Inflammatory macrophage treated with lipopolysaccharide for 1 hour (primary cell): Measurements from ENCODE around the gene MRPL32.
A peak's percentile ranks its signal among the peaks of the same experiment; 100 is the strongest.

Source experiments
- DNase-seq, 2 donors: peaks; one replicate each; pipeline ENCODE4 v3.0.0-alpha.2; 2020 to 2022

MRPL32 gene

DNA sequence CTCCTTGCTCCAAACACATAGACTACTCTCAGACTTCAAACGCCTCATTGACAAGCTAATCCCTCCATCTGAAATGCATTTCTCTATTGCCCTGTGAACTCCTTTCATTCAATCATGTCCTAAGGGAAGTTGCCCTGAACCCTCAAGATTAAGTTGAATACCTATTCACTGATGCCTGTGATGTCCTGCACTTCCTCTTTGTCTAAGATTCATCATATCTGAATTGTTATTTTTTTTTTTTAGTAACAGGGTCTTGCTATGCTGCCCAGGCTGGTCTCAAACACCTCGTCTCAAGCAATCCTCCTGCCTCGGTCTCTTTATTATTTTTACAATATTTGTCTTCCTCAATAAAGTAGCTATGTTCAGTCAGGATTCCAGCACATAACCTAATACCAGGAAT, 3.4 kb upstream of the MRPL32 start:
- DNase-seq = no peak

DNA sequence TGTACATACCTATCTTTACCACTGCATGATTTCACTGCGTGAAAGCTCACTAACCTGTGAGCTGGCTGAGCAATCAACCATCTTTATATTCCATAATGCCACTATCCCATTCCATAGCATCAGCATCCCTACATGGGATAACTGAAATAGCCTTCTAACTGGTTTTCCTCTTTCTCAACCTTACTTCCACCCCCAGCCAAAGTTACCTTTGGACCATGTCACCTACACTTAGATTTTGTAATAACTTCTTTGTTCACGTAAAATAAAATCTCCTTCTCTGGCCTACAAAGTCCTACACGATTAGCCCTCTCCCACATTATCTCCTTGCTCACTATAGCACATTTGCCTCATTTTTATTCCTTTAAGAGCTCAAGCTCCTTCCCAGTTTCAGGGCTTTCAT, 2.7 kb upstream of the MRPL32 start:
- DNase-seq = no peak

DNA sequence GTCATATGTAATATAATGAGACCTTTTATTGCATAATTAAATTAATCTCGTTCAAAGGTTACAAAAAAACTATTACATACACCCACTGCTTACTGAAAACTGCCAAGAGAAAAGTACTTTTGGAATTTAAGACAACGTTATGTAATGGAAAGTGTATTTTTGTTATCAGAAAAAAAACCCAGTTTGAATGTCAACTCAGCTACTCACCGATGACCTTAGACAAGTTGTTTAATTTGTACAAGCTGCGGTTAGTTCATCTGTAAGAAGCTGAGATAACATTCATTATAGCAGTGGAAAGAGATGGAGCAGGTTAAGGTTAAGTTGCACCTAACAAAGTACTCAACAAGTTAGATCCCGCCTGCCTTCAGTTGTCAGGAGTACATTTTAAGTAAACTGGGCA, 1.3 kb upstream of the MRPL32 start:
- DNase-seq = no peak

DNA sequence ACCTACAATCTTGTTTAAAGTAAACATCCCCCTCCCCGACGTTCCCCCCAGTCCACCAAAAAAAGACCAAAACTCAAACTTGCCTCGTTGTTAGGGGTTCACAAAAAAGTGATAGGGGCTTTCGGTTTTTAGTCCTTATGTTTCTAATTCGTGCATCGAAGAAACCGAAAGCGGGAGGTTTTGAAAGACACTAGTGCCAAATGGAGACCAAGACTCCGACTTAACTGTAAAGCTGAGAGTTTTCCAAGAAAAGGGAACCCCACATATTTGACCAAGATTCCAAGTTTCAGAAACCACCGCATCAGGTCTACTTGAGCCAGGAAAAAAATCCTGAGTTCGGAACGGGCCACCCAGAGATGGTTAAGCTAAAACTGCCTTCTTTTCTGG, 736 bp upstream of the MRPL32 start:
- DNase-seq = peak; percentile 31 to 49

DNA sequence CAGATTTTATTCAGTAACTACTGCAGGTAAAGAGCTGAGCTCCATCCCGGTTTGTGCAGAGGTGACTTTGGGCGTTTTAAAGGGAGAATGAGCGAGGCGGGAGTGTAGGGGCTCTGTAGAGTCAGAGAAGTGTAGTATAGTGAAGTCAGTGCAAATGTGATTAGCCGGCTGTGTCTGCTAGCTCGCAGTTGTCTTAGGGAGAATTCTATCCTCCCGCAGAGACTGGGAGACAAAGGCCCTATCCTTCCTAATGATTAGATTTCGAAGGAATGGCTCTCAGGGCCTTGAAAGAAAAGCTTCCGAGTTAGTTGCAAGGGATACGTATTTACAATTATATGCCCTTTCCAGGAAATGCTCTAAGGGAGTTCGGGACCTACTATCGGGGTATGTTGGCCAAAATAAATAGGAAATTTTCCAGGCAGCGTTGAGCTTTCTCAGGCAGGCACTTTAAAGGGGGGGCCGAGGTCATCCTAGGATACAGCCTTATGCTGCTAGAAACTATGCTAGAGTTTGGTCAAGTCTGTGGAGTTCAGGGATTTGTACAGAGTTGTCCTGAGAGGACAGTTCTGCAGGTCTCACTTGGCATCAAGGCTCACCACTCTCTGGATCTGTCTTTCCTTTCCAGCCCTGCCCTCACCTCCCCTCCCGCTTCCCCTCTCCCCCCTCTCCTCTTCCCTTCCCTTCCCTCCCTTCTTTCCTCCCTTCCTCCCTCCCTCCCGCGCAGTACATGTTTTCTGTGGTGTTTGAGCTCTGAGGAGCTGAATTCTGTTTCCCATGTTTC, 825 bp downstream of the MRPL32 start:
- DNase-seq = peak in 1 of 2 donors; percentile 9

DNA sequence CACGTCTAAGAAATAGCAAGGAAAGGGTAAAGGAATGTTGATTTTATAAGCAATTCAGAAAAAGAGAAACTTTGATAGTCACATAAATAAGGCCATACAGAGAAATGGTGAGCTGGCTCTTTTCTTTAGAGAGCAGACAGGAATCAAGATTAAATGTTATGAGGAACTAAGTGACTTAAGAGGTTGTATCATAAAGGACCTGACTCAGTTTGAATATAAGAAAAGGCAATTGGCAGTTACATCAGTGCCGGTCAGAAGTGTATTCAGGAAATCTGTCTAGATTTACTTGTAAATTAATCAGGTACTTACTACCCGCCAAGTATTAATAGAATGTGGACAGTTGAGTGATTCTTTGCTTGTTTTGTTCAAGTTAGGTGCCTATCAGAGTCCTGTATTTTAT, 2.1 kb downstream of the MRPL32 start:
- peak in 1 of 2 donors; percentile 25 for DNase-seq

DNA sequence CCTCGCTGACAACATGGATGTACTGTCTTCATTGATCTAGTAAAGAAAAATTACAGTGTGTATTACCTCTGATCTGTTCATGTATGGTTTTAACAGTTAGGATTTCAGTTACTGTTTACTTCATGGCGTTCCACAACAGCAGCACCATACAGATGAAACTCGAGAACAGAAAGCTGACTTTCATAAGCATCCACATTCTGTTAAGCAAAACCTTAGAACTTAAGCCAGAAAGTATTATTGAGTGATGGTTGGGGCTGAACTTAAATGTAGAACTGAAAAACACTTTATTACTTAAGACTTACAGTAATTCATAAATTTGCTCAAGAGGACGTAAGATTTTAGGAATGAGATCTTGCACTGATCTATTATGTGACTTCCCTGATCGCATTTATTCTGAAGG, 3.7 kb downstream of the MRPL32 start:
- no peak for DNase-seq

DNA sequence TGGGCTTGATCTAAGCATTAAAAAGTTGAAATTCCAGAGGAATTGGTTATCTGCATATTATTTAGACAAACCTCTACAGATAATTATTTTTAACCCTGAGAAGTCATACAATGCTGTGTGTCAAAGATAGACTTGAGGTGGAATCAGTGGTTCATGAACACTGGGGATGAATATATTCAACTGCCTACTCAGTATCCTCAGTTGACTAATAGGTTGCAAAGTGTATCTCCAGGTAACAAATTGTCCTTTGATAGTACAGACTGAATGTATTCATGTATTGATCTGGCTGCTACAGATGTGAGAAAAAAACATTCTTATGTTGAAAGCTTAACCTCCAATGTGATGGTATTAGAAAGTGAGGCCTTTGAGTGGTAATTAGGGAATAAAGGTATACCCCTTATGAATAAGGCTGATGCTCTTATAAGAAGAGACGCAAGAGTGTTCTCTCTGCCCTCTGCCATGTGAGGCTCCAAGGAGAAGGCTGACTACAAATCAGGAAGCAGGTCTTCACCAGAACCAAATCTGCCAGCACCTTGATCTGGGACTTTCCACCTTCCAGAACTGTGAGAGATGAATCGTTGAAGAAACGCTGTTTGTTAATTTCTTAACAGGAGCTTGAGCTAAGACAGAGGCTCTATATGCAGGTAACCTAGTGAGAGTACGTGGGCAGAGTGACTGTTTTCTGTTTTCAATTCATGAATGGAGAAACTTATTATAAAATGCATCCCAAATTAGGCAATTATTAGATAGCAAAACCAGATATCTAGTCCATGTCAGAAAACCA, 7.5 kb downstream of the MRPL32 start:
- no peak for DNase-seq

DNA sequence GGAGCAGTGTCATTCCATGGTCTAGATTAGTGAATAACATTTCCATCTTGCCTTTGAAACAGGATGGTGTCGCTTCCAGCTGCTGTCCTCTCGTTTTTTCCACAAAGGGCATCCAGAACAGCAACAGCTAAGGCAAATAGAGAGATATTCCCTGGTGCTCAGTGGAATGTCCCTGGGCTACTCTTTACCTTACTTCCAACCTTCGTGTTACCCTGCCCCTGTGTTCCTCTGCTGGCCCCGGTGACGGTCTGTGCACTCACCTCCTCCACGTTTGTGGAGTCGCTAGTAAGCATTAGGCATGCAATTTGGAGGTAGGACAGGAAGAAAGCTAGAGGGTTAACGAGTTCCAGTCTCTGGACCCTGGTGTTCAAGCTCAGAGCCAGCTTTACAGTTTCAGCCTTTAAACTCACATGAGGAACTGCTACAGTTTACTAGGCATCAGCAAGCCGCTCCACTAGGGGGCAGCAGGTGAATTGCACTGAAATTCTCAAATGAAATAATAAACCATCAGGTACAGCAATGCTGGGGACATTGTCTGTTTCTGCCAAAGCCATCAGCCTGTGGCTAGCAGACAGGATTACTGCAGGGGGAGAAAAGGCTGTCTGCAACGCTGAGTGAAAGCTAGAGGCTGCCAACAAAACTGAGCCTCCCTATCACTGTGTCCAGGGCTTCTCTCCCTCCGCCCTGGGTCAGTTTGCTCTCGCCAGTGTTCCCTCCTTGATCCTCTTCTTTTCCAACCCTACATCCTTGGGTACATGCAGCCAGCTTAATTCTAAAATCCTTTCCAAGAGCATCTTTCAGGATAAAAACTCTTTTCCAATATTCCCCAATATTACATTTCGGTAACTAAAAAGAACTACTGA, 9.0 kb downstream of the MRPL32 start:
- DNase-seq = peak; percentile 60 to 91

DNA sequence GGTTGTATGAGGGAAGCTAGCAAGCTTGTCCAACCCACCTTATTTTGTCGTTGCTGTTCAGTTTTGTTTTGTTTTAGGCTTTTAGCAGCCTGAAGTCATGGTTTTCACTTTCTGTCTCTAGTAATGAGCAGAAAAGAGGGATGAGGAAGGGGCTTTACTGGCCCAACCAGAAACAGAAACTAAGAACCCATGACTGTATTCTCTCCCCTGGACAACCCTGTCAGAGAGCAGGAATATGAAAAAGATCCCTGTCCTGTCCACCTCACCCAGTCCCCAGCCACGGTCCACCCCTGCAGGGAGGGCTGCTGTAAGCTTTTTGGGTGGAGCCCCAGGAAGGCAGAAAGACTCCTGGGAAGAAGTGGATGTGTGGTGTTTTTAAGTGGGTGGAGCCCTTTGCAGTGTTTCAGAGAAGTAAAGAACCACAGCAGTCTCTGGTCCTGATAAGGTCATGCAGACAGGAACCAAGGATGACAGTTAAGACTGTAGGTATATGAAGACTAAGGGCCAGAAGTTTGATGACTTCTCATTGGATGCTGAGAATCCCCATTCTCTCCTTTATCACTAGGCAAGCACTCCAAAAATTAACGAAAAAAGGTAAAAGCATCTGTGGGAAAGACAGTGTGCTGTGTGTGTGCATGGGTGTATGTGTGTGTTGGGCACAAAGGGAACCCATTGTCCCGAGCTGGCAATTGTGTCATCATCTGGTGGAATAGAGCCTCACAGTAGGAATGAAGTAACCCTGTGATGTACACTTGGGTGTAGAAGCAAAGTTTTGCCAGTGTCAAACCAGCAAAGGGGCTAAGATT, 13.8 kb downstream of the MRPL32 start:
- DNase-seq = peak; percentile 20 to 55

DNA sequence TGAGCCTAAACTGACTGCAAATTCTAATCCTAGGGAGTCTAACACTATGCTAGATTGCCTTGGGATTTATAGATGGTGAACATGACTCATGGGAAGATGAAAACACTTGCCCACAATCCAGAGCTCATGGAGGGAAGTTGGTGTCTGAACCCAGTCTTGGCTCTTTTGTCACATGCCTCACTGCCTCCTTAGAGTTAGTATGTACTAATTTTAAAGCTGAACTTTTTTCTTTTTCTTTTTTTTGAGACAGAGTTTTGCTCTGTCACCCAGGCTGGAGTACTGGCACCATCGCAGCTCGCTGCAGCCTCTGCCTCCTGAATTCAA, 14.4 kb downstream of the MRPL32 start:
- DNase-seq = peak; percentile 36 to 65

DNA sequence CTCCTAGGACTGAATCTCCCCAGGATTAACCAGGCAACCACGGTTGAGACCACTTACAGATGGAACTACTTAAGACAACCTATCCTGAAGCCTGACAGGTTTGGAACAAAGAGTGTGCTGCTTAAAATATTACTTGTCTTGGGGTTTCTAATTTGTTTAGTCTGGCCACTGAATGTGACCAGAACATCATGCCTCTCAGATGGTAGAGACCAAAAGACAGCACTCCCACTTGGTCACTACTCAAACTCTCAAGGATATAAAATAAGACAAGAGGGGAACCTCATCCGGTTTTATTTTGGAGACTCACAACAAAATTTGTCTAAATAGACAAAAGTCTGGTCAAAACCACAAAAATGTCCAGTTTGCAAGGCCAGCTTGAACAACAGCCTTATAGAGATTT, 15.3 kb downstream of the MRPL32 start:
- no peak for DNase-seq

DNA sequence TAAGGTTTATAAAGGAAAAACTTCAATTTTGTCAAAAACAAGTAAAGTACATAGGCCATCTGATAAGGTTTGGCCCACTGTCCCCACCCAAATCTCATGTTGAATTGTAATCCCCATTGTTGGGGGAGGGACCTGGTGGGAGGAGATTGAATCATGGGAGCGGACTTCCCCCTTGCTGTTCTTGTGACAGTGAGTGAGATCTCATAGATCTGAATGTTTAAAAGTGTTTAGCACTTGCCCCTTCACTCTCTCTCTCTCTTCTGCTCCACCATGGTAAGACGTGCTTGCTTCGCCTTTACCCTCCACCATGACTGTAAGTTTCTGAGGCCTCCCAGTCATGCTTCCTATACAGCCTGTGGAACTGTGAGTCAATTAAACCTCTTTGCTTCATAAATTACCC, 18.2 kb downstream of the MRPL32 start:
- no peak for DNase-seq

DNA sequence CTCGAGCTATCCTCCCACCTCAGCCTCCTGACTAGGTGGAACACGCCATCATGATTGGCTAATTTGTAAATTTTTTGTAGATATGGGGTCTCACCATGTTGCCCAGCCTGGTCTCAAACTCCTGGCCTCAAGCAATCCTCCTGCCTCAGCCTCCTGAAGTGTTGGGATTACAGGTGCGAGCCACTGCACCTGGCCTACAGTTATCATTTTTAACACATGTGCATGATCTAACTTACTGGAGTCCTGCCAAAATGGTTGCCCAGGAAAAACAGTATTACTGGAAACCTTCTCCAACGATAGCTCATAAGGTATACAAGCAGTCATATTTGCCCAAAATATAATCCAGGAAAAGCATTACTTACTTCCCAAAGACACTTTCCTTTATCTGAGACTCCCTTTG, 20.2 kb downstream of the MRPL32 start:
- no peak for DNase-seq

DNA sequence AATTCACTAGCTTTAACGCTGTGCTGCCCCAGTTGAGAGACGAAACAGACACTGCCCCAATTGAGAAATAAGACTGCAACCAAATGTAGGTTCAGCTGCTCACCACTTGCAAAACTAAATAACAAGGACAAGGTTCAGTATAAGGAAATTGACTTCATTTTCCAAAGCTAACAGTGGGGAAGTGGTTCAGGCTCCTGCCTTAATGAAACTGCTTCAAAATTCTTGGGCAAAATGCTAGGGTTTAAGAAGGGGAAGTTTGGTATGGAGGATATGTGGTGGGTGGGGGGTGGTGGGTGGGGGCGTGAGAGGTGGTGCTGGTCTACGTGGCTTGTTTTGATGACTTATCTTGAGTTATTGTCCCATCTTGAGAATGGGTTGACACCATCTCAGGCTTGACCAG, 21.8 kb downstream of the MRPL32 start:
- peak; percentile 66 to 87 for DNase-seq

DNA sequence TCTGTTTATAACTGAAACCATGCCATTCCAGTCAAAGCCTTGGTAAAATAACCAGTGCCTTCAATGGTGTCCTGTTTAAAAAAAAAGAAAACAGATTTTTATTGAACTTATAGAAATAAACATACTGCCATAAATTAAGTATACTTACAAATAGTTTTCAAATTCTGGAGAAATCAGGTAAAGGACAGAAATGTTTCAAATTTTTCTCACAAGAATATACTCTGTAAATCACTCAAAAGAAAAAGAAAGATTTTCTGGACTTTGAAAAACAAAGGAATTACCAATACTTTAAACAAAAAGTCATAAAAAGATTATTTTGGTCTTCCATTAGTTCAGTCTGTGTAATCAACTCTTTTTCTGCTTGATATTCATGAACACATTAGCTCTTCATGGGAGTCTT, 23.9 kb downstream of the MRPL32 start:
- no peak for DNase-seq

DNA sequence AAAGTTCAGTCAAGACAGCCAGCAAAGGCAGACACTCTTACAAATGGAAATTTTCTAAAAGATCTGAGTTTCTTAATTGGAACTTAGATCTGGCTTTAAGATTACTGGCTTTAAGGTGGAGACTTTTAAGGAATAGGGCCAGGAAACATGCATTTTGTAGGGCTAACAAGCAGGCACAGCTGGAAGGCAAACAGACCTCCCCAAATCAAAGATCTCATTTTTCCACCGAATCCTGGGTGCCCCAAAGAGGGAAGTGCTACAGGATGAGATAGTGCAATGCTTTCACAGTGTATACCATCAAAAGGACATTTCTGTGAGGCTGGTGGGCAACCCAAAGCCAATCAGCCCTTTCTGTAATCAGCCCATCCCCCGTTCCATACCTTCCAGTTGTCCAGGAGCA, 27.4 kb downstream of the MRPL32 start:
- no peak for DNase-seq

DNA sequence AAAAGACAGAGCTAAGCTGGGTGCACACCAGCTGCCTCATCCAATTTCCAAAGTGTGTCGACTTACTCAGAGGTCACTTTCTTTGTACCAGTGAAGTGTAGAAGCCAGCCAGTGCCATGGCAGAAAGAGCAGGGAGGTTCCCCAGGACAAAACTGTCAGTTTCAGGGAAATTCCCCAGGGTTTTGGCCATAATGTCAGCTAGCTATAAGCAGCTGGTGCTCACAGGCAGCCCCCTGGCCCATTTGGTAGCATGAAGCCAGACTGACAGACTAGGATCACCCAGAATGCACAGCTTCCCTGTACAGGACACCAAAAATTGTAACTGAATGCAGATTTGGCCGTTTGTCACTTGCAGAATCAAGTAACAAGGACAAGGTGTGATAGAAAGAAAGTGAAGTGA, 28.6 kb downstream of the MRPL32 start:
- DNase-seq = peak in 1 of 2 donors; percentile 29

DNA sequence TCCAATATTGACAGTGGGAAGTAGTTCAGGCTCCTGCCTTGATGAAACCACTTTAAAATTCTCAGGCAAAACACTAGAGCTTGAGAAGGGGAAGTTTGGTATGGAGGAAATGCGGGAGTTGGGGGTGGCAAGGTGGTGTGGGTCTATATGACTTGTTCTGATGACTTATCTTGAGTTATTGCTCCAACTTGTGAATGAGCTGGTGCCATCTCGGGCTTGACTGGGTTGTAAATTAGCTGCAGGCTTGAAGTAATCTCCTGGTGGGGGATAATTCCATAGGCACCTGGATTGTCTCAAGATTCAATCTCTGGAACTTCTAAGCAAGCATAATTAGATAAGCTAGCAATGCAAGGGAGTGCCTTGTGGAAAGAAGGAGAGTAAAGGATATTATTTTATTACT, 29.0 kb downstream of the MRPL32 start:
- DNase-seq = peak; percentile 6 to 47

DNA sequence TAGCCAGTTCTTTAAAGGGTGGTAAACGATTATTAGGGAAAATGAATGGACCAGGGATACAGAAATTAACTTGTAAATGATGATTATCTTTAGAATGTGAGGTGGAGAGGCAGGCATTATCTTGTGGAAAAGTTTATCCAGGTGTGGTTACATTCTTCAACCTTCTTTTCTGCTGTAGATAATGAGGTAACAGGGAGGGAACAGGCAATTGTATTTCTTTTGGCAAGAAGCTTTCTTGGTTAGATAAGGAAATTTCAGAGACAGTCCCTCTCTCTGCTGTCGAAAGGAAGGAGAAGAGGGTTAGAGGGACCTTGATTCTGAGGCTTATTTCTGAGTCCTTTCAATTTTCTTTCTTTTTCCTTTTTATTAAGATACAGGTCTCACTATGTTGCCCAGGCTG, 32.1 kb downstream of the MRPL32 start:
- no peak for DNase-seq

DNA sequence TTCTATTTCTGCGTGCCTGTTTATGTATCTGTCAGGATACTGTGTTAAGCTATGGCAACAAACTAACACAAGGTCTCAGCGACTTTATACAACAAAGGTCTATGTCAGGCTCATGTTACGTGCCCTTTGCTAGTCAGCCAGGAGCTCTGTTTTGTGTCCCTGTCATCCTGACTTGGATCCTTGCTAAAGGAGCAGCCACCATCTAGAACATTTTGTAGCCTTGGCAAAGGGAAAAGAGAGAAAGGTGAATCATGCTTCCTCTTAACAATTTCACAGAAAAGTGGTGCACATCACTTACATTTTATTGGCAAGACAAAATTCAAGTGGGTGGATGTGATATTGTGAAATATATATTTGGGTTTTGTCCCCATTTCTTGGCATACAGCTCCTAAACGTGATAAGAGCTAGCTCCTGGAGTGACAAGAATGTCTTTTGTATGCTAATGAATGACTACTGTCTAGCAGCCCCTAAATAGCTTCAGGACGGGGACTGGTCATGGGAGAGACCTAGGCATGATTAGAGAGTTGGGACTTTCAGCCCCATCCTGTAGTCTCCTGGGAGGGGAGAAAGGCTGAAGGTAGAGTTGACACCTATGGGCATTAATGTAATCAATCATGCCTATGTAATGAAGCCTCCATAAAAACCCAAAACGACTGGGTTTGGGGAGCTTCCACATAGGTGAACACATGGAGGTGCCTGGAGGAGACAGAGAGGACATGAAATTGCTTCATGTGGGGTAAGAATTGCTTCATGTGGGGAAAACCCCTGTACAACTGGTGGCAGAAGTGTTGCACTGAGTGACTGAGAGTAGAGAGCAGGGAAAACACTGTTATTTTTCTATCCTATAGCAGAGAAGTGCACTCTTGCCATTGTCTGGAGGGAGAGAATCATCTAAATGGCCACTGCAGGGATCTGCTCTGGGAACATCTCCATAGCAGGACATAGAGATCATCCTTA, 33.0 kb downstream of the MRPL32 start:
- peak; percentile 27 to 38 for DNase-seq

DNA sequence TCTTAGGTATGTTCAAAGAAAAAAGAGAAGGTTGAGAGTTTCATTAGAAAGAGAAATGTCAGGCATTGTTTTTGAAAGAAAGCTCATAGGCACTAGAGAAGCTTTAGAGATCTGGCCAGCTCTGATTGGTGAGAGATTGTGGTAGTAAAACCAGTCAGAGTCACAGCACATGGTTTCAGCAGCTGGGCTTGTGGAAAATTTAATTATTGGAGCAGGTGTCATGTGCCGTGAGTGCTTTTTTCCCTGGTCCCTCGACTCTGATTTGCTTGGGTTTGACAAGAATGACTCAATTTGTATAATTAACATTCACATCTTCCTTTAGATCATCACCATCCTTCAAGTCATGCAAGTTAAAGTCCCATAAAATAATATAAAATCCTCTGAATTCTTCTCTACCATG, 35.2 kb downstream of the MRPL32 start:
- DNase-seq = no peak
